ENCODE data around the gene KCNH1. TPM values are rescaled to one million over a fixed set of nuclear protein-coding genes. Genes with fewer than 3 reads are reported as not detected.

Gene KCNH1
- total RNA-seq, 1 donor, result 41.3 TPM

DNA sequence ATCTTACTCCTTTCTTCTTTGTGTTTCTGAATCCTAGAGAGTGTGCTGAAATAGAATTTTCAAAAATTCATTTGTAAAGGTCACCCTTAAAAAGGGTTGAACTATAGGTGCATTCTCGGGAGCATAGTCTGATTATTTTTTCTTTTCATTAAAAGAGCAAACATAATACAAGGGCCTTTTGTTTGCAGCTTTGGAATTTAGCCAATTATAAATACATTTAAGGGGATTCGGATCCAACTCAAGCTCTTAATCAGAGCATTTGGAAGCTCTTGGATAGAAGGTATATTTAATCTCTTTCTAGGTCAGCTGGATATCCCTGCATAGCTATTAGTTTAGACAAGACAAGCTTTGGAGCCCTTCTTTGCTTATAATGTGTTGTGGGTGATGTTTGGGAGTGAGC is 483.5 kb downstream of the KCNH1 start:
- Histone ChIP-seq H3K4me2 (ENCODE audit: insufficient read depth, low read length) (no peak overlapping the region), H3K9me3 (ENCODE audit: low read depth, low read length) (no peaks in the 10 kb centered on the region), H3K36me3 (ENCODE audit: insufficient read depth, low read length) (no peaks in the 10 kb centered on the region), H4K20me1 (ENCODE audit: insufficient read depth, low read length) (no peaks in the 10 kb centered on the region), H3K27ac (ENCODE audit: low read depth, low read length) (no peak overlapping the region), H3K4me1 (ENCODE audit: insufficient read depth, low read length) (peaks cover 5% of the 10 kb centered on the region), H3K27me3 (ENCODE audit: insufficient read depth, low read length) (no peaks in the 10 kb centered on the region), H3K79me2 (ENCODE audit: insufficient read depth, low read length) (no peaks in the 10 kb centered on the region), H3K4me3 (ENCODE audit: insufficient read depth, low read length) (no peak overlapping the region), H2AFZ (ENCODE audit: low read length) (no peak overlapping the region)
- TF ChIP-seq, protein P1, sequence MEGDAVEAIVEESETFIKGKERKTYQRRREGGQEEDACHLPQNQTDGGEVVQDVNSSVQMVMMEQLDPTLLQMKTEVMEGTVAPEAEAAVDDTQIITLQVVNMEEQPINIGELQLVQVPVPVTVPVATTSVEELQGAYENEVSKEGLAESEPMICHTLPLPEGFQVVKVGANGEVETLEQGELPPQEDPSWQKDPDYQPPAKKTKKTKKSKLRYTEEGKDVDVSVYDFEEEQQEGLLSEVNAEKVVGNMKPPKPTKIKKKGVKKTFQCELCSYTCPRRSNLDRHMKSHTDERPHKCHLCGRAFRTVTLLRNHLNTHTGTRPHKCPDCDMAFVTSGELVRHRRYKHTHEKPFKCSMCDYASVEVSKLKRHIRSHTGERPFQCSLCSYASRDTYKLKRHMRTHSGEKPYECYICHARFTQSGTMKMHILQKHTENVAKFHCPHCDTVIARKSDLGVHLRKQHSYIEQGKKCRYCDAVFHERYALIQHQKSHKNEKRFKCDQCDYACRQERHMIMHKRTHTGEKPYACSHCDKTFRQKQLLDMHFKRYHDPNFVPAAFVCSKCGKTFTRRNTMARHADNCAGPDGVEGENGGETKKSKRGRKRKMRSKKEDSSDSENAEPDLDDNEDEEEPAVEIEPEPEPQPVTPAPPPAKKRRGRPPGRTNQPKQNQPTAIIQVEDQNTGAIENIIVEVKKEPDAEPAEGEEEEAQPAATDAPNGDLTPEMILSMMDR (IDR thresholded peaks at IDR 0.05; ENCODE audit: extremely low read depth, low read depth, low read length), result no peak
- DNase-seq (ENCODE audit: insufficient read length, low spot score, missing footprints), result no peak

DNA sequence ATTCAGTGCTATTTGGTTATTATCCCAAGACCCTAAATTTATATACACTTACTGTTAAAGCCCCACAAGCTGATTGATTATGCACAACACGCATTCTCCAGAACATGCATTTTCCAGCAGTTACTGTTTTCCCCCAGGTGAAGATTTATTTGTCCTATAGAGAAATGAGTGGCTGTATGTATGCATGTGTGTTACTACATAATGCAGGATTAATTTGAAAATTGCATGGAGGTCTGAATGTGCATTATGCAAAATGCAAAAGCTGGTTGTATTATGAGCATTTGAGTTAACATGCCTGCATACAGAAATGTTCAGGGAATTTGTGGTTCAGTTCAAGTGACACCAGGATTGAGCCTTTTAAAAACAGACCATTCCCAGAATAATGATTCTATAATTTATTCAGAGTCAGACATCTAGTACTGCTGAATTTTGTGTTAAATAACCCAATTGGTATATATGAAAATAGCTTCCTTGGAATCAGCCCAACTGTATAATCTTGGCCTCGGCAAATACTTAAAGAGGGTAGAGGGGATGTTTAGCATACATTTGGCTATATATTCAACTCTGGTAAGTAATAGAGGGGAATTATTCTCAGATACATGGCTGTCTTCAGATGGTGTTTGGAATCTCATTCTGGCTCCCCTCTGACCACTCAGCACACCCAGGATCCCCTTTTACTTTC is 485.2 kb downstream of the KCNH1 start:
- TF ChIP-seq, protein P1 (IDR thresholded peaks at IDR 0.05; ENCODE audit: extremely low read depth, low read depth, low read length), result no peak
- Histone ChIP-seq H3K27me3 (ENCODE audit: insufficient read depth, low read length) (no peaks in the 10 kb centered on the region), H3K9me3 (ENCODE audit: low read depth, low read length) (no peaks in the 10 kb centered on the region), H3K4me3 (ENCODE audit: insufficient read depth, low read length) (no peak overlapping the region), H2AFZ (ENCODE audit: low read length) (no peak overlapping the region), H4K20me1 (ENCODE audit: insufficient read depth, low read length) (no peaks in the 10 kb centered on the region), H3K4me2 (ENCODE audit: insufficient read depth, low read length) (no peak overlapping the region), H3K27ac (ENCODE audit: low read depth, low read length) (no peak overlapping the region), H3K36me3 (ENCODE audit: insufficient read depth, low read length) (no peaks in the 10 kb centered on the region), H3K79me2 (ENCODE audit: insufficient read depth, low read length) (no peaks in the 10 kb centered on the region), H3K4me1 (ENCODE audit: insufficient read depth, low read length) (peaks cover 5% of the 10 kb centered on the region)
- DNase-seq (ENCODE audit: insufficient read length, low spot score, missing footprints), result no peak

DNA sequence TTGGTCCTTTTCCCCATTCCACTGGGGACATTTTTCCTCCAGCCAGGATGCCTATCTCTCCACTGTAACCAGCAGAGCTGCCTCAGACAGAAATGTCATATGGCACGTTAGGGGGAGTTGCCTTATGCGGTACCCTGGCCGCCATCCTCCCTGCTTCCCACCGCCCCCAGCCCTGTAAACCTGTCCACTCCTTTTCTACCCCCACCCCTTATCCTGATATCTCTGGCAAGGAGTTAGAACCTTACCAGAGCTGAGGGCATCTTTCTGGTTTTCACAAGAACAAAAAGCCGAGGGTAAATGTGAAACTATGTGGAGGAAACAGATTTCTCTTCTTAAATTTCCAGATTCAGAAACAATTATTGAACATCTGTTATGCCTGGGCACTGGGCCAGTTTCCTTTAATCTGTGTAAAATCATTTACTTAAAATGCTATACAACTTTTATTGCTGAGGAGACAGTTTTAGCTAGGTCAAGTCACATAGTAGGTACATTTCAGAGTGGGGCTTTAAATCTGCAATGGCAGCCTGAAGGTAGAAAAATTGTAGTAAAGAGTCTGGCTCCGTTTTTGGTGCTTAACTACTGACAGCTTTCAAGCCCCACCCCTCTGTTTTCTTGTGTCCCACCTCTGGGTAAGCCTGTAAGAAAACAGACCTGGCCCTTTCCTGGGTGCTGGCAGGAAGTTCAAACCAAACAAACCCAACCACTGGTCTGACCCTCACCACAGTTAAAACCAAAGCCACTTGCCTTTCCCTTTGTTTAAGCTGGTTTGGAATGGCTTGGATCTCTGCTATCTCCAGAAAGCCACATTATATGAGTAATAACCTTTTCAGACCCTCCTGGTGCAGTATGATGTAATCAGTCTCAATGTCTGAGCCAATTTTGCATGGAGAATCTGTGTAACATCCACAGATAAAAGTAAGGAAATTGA is 486.3 kb downstream of the KCNH1 start:
- no peaks in the 10 kb centered on the region for H3K36me3 ChIP-seq (ENCODE audit: insufficient read depth, low read length)
- H4K20me1 ChIP-seq (ENCODE audit: insufficient read depth, low read length), result no peaks in the 10 kb centered on the region
- H2AFZ ChIP-seq (ENCODE audit: low read length), result no peak overlapping the region
- H3K9me3 ChIP-seq (ENCODE audit: low read depth, low read length), result no peaks in the 10 kb centered on the region
- peak; percentile 66 for DNase-seq (ENCODE audit: insufficient read length, low spot score, missing footprints)
- no peaks in the 10 kb centered on the region for H3K79me2 ChIP-seq (ENCODE audit: insufficient read depth, low read length)
- no peak overlapping the region for H3K4me3 ChIP-seq (ENCODE audit: insufficient read depth, low read length)
- no peak overlapping the region for H3K4me2 ChIP-seq (ENCODE audit: insufficient read depth, low read length)
- H3K27me3 ChIP-seq (ENCODE audit: insufficient read depth, low read length), result no peaks in the 10 kb centered on the region
- TF ChIP-seq, protein P1 (IDR thresholded peaks at IDR 0.05; ENCODE audit: extremely low read depth, low read depth, low read length), result no peak
- no peak overlapping the region for H3K27ac ChIP-seq (ENCODE audit: low read depth, low read length)
- H3K4me1 ChIP-seq (ENCODE audit: insufficient read depth, low read length), result peaks cover 5% of the 10 kb centered on the region

DNA sequence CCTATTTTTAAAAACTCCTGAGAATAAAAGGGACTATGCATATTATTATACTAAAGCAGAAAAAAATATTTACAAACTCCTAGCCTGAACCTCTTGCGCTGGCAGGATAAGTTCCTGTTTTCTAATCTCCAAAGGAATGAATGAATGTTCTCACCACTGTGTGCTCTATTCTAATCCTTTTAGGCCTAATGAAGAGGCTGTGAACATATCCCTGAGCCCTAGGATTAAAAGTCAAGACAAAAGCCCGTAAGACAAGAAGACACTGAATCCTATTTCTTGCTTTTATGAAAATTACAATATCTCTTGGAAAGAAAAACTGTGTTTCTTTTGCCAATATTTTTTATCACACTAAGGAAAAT is 487.7 kb downstream of the KCNH1 start:
- Histone ChIP-seq H3K9me3 (ENCODE audit: low read depth, low read length) (no peaks in the 10 kb centered on the region), H3K4me3 (ENCODE audit: insufficient read depth, low read length) (no peak overlapping the region), H4K20me1 (ENCODE audit: insufficient read depth, low read length) (no peaks in the 10 kb centered on the region), H3K36me3 (ENCODE audit: insufficient read depth, low read length) (no peaks in the 10 kb centered on the region), H3K79me2 (ENCODE audit: insufficient read depth, low read length) (no peaks in the 10 kb centered on the region), H3K27ac (ENCODE audit: low read depth, low read length) (no peak overlapping the region), H3K4me1 (ENCODE audit: insufficient read depth, low read length) (peaks cover 5% of the 10 kb centered on the region), H3K27me3 (ENCODE audit: insufficient read depth, low read length) (no peaks in the 10 kb centered on the region), H2AFZ (ENCODE audit: low read length) (no peak overlapping the region), H3K4me2 (ENCODE audit: insufficient read depth, low read length) (no peak overlapping the region)
- no peak for DNase-seq (ENCODE audit: insufficient read length, low spot score, missing footprints)
- TF ChIP-seq, protein P1 (IDR thresholded peaks at IDR 0.05; ENCODE audit: extremely low read depth, low read depth, low read length), result no peak
